GM12801 (cell line): ENCODE results near the gene KIF13A.

Experiments used
- TF ChIP-seq, protein P1 (sequence below): IDR thresholded peaks from one replicate; pipeline ENCODE4 v1.5.1; 2011; ENCODE audit warnings: control low read depth; ENCODE audit not compliant: insufficient read length; ENCODE audit errors: extremely low read depth

The KIF13A gene

DNA sequence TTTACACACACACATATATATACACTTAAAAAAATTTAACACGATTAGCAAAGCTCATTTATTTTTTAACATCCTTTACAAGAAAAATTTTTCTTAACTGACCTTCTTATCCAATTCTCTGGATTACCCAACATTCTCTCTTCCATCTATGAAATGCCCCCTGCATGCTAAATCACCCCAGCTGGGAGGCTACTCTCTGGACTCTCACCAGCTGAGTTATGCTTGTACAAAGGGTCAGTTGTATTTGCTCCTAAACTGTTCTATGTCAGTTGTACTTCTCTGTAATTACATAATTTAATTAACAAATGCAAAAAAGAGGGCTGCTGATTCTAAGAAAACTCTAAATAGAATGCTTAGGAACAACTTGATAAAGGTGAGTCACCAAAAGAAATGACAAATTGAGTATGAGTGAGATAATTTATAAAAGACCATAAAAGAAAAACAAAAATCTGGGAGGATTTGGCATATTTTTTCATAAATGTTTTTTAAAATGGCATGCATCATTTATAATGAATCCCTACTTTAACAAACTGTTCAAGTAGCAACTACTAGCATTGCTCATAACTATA is 120.5 kb downstream of the KIF13A start:
- TF ChIP-seq, protein P1, sequence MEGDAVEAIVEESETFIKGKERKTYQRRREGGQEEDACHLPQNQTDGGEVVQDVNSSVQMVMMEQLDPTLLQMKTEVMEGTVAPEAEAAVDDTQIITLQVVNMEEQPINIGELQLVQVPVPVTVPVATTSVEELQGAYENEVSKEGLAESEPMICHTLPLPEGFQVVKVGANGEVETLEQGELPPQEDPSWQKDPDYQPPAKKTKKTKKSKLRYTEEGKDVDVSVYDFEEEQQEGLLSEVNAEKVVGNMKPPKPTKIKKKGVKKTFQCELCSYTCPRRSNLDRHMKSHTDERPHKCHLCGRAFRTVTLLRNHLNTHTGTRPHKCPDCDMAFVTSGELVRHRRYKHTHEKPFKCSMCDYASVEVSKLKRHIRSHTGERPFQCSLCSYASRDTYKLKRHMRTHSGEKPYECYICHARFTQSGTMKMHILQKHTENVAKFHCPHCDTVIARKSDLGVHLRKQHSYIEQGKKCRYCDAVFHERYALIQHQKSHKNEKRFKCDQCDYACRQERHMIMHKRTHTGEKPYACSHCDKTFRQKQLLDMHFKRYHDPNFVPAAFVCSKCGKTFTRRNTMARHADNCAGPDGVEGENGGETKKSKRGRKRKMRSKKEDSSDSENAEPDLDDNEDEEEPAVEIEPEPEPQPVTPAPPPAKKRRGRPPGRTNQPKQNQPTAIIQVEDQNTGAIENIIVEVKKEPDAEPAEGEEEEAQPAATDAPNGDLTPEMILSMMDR: no peak

- TF ChIP-seq, protein P1: no peak
Measured at GRCh38 chr6:17865798-17866725, 121.4 kb downstream of the KIF13A start.

- TF ChIP-seq, protein P1: no peak
Measured at GRCh38 chr6:17865243-17865642, 122.2 kb downstream of the KIF13A start.

- TF ChIP-seq, protein P1: no peak
Measured at GRCh38 chr6:17863901-17864754, 123.3 kb downstream of the KIF13A start.

- TF ChIP-seq, protein P1: no peak
Measured at GRCh38 chr6:17861361-17861760, 126.1 kb downstream of the KIF13A start.

GRCh38 chr6:17859846-17860245 is 127.6 kb downstream of the KIF13A start:
- TF ChIP-seq, protein P1: no peak

- TF ChIP-seq, protein P1: no peak
Measured at GRCh38 chr6:17858584-17858983, 128.9 kb downstream of the KIF13A start.
